Mesothelial cell of epicardium (in vitro differentiated cells): ENCODE measurements around the gene CRIP1. TPM values are rescaled to one million over a fixed set of nuclear protein-coding genes. Genes with fewer than 3 reads are reported as not detected.

Source experiments
- DNase-seq, 2 experiments: peaks; one replicate each; pipeline ENCODE4 v3.0.0; 2021; ENCODE audit warnings: low spot score in 2 of 2; ENCODE audit not compliant: unreplicated experiment in 2 of 2
- H3K27ac Mint-ChIP-seq: 2 replicates; pipeline ENCODE4 v1.8.0; 2021; ENCODE audit warnings: mixed read lengths
- H3K27me3 Mint-ChIP-seq: 2 replicates; pipeline ENCODE4 v1.8.0; 2021; ENCODE audit warnings: low read depth, mixed read lengths
- H3K36me3 Mint-ChIP-seq: 2 replicates; pipeline ENCODE4 v1.8.0; 2021; ENCODE audit warnings: mixed read lengths
- H3K4me1 Mint-ChIP-seq: 2 replicates; pipeline ENCODE4 v1.8.0; 2021; ENCODE audit warnings: mixed read lengths
- H3K4me3 Mint-ChIP-seq: 2 replicates; pipeline ENCODE4 v1.8.0; 2021; ENCODE audit warnings: mild to moderate bottlenecking, moderate library complexity, mixed read lengths
- H3K9me3 Mint-ChIP-seq: 2 replicates; pipeline ENCODE4 v1.8.0; 2021; ENCODE audit warnings: mixed read lengths
- total RNA-seq: library from RNA; stranded (reverse); gene quantifications from 3 replicates; pipeline ENCODE4 v1.2.1, GENCODE V29; 2021
- TF ChIP-seq, protein P1 (sequence below): fragments of 200-600 bp; sonication (generic); IDR thresholded peaks from one replicate; pipeline ENCODE4 v1.5.0; 2021; ENCODE audit warnings: antibody characterized with exemption; ENCODE audit not compliant: unreplicated experiment

The CRIP1 gene
- total RNA-seq, 1 donor from 2014 or later: 17.1 TPM

DNA sequence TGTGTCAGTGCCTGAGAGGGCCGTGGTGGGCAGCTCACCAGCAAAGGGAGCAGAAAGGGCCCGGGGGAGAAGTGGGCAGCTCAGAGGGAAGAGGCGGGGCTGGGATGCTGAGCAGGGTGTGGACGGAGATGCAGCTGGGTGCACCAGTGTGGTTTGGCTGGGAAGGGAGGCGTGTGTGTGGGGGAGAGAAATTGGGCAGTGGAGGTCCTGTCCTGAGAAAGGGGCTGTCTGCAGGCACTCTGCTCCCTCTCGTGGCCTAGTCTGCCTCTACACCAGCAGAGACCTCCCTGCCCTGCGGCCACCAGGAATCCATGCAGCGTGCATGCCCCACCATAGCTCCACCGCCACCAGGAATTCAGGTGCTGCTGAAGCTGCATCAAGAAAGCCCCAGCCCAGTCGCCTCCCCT is 46.1 kb downstream of the CRIP1 start:
- TF ChIP-seq, protein P1, sequence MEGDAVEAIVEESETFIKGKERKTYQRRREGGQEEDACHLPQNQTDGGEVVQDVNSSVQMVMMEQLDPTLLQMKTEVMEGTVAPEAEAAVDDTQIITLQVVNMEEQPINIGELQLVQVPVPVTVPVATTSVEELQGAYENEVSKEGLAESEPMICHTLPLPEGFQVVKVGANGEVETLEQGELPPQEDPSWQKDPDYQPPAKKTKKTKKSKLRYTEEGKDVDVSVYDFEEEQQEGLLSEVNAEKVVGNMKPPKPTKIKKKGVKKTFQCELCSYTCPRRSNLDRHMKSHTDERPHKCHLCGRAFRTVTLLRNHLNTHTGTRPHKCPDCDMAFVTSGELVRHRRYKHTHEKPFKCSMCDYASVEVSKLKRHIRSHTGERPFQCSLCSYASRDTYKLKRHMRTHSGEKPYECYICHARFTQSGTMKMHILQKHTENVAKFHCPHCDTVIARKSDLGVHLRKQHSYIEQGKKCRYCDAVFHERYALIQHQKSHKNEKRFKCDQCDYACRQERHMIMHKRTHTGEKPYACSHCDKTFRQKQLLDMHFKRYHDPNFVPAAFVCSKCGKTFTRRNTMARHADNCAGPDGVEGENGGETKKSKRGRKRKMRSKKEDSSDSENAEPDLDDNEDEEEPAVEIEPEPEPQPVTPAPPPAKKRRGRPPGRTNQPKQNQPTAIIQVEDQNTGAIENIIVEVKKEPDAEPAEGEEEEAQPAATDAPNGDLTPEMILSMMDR: no peak
- no peaks in the 10 kb centered on the region for H3K36me3 Mint-ChIP-seq
- H3K4me1 Mint-ChIP-seq: no peaks in the 10 kb centered on the region
- H3K27me3 Mint-ChIP-seq: peaks cover 30% of the 10 kb centered on the region
- no peak for DNase-seq
- H3K27ac Mint-ChIP-seq: no peak overlapping the region
- no peaks in the 10 kb centered on the region for H3K9me3 Mint-ChIP-seq
- H3K4me3 Mint-ChIP-seq: no peak overlapping the region

DNA sequence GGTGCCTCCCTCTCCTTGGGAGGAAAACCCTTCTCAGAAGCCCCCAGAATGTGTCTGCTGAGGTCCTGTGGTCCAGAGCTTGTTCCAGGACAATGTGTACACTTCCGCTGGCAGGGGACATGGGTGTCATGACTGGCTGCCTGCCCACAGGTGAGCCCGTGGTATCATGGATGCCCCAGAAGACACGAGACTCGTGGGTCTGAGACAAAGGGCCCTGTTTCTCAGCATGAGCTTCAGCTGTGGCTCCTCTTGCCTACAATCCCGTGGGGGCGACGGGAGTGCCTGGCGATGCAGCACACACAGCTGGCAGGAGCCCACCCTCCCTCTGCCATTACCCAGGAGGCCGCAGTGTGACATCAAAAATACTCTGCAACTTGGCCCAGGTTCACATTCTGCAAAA is 46.7 kb downstream of the CRIP1 start:
- Mint-ChIP-seq H3K9me3 (no peaks in the 10 kb centered on the region), H3K4me3 (no peak overlapping the region), H3K4me1 (no peaks in the 10 kb centered on the region), H3K36me3 (no peaks in the 10 kb centered on the region), H3K27me3 (peaks cover 28% of the 10 kb centered on the region), H3K27ac (no peak overlapping the region)
- no peak for DNase-seq
- TF ChIP-seq, protein P1: no peak

DNA sequence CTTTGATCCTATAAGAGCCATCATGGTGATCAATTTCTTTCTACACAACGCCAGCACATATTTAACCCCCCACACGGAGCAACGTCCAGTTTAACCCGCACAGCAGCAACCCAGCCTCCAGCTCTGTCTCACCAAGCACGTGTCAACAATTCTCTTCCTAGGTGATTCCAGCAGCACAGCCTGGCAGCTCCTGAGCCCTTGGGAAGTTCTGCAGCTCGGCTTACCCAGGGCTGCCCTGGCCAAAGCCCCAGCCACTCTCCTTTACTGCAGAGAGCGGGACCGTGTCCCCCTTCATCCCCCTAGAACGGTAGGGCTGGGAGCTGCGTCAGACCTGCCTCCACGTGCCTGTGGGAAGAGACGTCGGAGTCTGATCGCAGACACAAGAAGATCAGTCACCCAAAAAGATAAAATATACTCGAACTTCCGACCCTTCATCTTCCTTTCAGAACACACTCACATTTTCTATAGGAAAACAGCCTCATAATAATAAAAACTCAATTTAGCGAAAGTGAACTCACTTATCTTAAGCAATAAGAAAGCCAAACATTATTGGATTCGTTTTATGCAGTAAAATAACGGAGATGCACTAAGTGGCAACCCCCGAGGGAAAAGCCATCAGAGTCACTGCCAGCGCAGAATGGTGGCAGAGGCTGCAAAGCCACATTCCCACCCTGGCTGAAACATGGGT is 47.3 kb downstream of the CRIP1 start:
- no peak overlapping the region for H3K4me3 Mint-ChIP-seq
- no peaks in the 10 kb centered on the region for H3K9me3 Mint-ChIP-seq

DNA sequence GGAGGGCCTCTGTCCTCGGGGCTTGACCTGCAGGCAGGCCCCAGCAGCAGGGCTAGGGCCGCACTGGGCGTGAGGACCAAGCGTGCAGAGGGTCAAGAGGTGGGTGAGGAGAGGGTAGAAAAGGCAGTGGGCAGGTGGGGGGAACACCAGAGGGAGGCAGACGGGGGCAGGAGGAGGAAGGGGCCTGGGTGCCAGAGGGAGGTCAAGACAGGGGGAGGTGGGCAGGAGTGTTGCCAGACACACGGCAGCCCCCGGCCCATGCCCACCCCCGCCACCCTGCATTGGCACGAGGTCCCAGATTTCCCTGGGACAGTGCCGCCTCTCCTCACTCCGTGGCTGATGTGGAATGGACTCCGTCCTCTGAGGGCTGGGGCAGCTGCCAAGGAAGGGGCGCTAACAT is 47.9 kb downstream of the CRIP1 start:
- H3K27me3 Mint-ChIP-seq: peaks cover 28% of the 10 kb centered on the region
- no peaks in the 10 kb centered on the region for H3K4me1 Mint-ChIP-seq
- no peak for DNase-seq
- no peak overlapping the region for H3K27ac Mint-ChIP-seq
- TF ChIP-seq, protein P1: no peak
- H3K4me3 Mint-ChIP-seq: no peak overlapping the region
- no peaks in the 10 kb centered on the region for H3K9me3 Mint-ChIP-seq
- no peaks in the 10 kb centered on the region for H3K36me3 Mint-ChIP-seq

More for the DNA sequence above, 47.3 kb downstream of the CRIP1 start:
- H3K4me1 Mint-ChIP-seq: no peaks in the 10 kb centered on the region
- peaks cover 28% of the 10 kb centered on the region for H3K27me3 Mint-ChIP-seq
- no peak overlapping the region for H3K27ac Mint-ChIP-seq
- no peak for DNase-seq
- no peaks in the 10 kb centered on the region for H3K36me3 Mint-ChIP-seq
- TF ChIP-seq, protein P1: no peak

DNA sequence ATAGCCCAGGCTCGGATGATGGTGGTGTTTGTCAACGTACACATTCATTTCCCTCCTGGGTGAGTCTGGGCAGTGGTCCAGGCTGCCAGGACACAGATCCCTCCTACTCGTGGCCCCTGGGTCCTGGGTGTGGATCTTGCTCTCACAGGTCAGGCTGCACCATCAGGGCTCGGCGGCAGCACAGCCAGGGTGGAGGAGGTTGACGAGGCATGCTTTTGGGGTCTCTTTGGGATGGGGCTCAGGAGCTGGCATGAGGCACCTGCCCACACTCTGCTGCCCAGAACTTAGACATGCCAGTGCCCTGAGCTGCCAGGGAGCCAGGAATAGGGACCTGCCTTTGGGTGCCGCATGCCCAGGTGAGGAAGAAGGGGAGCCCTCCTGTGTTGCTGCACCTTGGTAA is 49.4 kb downstream of the CRIP1 start:
- no peak for DNase-seq
- TF ChIP-seq, protein P1: no peak
- Mint-ChIP-seq H3K27me3 (peaks cover 28% of the 10 kb centered on the region), H3K36me3 (no peaks in the 10 kb centered on the region), H3K27ac (no peak overlapping the region), H3K9me3 (no peaks in the 10 kb centered on the region), H3K4me1 (no peaks in the 10 kb centered on the region), H3K4me3 (no peak overlapping the region)
